G401.6 (cell line): ENCODE results near the gene SLC1A4.

Source experiments
- FAIRE-seq: peaks from 2 replicates; lab custom pipeline; 2012; peaks lifted over from hg19 to GRCh38; lab: Jason Lieb, UNC

The SLC1A4 gene

DNA sequence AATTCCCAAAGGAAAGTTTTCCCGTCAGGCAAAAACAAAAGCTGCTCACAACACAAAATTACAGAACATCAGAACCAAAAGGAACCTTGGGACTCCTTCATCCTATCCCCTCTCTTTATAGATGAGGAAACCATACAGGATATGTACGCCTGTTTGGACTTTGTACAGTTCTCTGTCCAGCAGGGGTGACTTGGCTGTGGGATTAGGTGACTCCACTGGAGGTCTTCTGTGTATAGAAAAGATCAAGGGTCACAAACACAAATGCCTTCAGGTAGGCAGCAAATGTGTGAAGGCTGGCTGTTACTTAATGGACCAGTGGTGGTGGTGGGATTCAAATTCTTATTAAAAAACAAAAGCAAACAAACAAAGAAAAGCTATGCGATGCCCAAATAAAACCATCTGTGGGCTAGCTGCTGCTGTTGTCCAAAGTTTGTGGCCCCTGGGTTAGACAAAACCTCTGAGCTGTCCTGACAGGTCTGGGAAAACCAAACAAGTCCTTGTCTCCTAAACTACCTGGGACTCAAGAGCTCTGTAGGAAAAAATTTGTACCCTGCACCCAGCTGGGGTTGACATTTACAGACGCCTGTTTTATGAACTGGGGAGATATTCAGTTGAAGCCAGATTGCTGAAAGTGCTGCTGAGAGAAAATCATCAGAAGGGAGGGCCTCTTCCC, 65.7 kb downstream of the SLC1A4 start:
- FAIRE-seq: no peak

DNA sequence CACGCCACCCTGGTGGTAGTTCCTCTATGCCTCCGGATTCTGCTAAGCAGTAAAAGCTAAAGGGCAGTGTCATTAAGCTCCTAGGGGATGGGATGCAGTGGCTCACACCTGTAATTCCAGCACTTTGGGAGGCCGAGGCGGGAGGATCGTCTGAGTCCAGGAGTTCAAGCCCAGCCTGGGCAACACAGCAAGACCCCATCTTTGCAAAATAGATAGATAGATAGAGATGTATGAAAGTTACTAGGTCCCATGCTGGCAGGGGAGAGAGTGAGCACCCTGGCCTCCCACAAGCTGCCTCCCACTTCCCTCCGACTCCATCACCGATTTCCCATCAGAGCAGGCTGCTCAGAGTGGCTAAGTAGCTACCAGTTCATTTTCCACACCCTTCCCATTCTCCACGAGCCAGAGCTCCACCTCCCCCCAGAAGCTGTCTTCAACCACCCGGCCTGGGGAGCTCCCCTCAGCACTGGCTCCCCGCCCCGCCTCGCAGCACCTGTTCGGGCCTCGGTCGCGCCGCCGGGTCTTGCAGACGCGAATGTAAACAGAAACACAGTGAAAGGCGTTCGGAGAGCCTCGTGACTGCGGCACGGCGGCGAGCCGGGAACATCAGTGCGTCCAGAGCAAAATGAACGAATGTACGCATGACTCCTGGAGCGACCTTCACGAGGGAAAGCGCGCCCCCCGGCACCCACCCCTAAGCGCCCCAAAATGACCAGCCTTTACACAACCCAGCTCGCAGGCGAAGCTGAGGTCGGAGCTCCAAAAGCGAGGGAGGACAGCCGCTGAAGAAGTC, 66.4 kb downstream of the SLC1A4 start:
- FAIRE-seq: no peak

DNA sequence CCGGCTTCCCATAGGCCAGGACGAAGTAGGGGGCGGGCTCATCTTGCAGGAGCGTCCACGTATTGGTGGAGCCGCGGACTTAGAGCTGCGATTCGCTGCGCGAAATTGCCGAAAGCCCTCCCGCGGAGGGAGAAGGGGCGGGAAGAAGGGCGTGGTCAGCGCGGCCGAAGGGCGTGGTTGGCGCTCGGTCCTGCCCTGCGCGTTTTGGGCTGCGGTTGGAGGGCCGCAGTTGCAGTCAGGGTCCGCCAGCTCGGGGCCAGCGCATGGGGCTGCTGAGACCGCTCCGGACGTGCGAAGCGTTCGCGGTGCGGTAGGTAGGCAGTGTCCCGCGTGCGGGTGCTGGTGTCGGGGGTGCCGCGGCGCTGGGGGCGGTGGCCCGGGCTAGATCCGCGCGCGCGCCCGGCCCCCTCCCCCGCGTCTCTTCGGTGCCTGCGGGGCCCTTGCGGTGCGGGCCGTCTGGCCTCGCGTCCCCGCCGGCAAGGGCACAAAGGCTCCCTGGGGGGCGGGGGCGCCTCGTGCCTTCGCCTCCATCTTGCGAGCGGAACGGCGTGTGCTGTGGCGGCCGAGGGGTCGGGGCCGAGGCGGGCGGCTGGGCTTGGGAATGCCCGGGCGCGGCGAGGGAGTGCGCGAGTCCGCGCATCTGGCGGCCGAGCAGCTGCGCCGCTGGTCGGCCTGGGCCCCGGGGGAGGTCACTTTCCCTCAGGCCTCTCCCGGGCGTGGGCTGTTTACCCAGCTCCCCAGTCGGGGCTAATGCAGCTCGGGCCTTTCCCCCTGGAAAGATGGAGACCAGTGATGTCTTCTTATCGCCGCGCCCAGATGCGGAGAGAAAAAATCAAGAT, 67.2 kb downstream of the SLC1A4 start, which contains the start of gene CEP68:
TSS of gene CEP68 (plus strand) at position 202 of the 839 bp plus-strand sequence. CDS start 13,029 bp downstream, outside the sequence.
- peak; percentile 97 for FAIRE-seq

DNA sequence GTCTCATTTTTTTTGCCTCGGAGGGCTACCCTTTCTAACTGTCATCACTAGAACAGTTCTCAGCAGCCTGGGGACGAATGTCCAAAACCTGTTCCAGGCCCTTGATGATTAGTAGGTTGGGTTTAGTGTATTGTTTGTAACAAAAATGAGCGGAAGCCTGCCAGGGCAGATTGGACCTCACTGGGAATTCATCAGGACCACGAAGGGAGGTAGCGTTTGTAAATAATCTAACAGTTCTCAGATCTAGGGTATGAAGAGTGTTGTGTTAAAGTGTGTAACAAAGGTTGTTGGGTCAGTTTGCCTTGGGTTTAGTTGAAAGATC, 67.8 kb downstream of the SLC1A4 start:
- FAIRE-seq: no peak

DNA sequence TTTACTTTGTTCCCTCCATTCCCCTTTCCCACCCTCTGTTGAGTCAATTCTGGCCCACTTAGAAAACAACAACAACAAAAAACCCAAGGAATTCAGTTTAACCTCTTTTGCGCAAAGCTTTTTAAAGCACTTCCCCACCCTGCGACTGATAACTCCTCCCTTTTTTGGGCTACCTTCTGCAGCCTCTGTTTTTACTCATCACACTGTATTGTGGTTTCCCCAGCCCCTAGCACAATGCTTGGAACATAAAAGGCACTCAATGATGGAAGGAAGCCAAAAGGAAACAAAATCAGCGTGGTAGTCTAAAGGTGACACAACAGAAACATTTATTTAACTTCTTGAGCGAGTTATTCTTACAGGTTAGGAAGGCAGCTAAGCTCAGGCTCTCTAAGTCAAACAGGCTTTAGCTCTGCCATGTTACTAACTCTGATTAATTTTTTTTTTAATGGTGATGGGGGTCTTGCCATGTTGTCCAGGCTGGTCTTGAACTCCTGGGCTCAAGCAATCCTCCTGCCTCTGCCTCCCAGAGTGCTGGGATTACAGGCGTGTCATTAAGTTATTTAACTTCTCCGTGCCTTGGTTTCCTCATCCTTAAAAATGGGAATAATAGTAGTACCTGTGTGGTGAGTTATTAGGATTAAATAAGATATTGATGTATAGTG, 68.3 kb downstream of the SLC1A4 start:
- FAIRE-seq: no peak

DNA sequence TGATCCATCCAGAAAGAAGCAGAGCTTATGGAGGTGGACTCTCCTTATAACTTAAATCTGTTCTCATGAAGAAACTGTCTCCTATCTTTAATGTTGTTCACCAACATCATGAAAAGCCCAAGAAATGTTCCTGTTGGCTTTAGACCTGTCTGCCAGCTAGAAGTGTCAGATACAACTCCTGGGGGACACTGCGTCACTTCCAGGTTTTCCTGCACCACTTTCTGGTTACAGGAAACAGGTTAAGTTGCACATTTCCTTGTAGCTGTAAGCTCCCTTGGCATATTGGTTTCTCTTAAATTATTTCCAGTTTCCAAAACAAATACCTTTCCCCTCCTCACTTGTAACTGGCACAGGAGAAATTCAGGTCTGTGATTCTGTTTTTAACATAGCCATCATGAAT, 69.9 kb downstream of the SLC1A4 start:
- FAIRE-seq: no peak

DNA sequence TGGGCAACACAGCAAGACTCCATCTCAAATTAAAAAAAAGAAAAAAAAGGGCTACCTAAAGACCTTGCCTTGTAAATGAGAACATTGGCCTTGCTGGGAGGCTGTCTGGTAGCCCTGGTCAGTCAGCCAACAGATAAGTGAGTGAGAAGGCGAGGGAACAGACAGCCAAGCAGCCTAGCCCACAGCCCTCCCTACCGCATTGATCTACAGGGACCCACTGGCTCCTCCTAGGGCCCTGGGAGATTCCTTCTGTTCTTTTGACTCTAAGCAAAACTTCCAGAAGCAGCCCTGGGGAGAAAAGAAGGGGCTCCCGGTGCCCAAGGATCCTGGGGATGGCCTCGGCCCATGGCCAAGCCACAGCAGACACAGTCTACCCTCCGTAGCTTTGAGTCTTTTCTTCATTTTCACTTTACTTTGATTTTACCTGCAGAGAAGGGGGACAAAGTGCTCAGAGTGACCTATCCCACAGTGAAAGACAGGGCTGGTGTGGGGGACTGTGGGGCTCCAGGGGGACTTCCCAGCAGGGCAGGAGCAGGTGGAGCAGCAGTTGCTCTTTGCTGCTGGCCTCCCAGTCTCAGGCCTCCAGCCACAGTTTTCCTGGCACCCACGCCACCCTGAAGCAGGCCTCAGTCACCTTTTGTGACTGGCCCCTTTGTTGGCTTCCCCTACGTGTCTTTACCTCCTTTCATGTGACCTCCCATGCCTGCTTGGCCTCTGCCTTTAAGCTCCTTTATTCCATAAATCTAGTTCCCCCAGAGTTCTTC, 72.1 kb downstream of the SLC1A4 start:
- no peak for FAIRE-seq

DNA sequence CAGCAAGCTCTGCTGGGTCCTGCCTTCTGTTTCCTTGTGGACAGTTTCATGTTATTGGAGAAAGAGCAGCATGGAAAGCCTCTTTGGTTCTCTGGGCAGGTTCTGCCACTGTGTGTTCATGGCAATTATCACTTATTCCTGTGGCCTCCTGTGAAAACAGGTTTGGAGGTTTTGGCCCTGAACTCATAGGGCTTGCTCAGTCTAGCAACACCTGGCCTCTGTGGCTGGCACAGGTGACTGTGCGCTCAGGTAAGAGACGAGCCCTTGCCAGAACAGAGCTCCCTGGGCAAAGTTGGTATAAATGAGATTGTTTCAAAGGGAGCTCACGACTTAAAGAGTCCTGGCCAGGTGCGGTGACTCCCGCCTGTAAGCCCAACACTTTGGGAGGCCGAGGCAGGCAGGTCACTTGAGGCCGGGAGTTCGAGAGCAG, 72.7 kb downstream of the SLC1A4 start:
- FAIRE-seq: no peak

DNA sequence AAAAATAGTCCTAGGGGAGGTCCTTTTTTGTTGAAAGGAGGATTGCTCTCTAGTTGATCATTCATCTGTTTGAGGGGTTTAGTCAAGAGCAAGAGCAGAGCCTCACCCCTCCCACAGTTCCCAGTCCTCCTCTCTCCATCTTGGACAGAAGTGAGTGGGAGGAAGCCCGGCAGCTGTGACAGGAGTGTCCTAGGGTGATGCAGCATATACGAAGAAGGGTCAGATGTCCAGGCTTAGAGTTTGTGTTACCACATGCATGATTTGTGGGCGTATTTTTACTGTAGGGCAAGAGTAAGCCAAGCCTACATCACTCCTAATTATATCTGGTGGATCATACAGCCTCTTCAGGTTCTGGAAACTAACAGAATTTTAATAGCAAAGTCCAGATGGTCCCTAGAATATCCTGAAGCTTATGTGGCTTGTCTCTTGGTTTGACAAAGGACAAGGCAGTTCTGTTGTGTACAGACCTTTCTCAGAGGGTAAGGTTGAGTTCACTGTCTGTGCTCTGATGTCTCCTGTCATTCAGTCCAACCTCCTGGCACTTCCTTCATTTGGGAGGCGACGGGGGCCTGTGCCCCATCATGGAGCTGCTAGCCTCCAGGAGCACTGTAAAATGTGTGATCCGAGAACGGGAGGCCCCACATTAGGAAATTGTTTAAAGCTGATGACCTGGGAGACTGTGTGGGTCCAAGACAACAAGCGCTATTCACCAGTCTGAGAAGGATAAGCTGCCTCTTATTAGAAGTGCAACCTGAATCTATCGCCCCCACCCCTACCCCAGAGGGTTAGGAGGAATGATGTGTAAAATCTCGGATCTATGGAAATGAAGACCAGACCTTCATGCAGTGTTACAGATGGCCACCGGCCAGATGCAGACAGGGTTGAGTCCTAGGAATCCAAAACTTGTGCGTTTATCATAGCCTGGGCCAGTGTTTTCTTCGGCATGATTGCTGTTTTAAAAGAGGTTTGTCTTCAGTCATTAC, 73.9 kb downstream of the SLC1A4 start:
- FAIRE-seq: no peak

DNA sequence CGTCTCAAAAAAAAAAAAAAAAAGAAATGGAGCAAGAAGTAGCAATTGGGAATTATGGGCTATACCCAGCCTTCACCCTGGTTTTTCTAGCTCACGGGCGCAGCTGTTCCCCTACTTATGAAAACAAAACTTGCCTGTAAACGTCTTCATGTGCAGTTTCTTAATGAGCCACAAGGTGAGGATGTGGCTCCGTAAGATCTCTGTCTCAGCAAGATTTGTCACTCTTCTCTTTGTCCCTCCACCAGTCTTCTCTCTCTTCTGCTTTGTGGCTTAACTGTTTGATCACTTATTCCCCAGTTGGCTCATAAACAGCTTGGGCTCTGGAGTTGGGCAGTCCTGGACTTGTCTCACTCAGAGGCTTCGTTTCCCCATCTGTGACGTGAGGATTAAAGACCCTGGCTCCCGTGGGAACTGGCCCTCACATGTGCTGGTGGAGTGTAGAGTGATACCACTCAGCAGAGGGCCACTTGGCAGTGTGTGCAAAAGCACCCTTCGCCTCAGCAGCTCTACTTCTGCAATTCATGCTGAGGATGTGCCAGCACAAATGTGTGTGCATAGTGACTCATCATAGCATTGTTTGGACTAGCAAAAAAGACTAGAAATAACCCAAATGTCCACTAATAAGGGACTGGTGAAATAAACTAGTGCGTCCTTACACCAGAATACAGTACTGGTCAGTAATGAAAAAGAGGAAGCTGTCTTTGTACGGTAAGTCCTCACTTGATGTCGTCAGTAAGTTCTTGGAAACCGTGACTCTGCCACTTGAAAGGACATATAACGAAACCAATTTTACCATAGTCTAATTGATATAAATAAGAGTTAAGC, 75.7 kb downstream of the SLC1A4 start:
- no peak for FAIRE-seq

DNA sequence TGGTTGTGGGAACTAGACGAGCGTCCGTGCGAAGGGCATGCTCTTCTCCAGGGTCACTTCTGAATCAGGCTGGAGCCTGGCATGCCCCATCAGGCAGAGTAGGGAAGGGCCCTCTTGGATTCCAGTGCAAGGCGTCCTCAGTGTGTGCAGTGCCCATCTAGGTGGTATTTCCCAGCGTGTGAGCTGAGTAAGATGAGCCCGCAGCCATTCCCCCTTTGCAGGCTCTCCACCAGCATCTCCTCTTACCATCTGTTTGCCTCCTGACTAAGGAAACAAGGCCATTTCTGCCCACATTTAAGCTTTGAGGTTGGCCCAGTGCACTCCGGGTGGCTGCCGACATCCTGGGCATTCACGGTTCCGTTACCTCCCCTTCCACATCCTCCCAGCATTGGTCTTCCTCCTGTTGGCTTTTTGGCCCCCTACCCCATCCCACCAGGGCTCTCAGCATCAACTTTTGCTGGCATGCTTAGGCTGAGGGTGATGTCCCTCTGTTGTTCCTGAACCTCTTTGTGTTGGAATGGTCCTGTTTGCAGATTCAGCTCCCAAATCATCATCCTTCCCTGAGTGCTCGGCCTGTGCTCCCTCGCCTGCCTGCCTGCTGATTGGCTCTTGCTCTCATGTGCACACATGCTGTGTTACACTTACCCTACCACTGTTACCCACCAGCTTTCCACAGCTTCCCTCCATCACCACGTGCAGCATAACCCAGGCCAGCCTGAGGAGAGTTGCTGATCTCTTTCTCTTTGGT, 78.8 kb downstream of the SLC1A4 start:
- FAIRE-seq: no peak

DNA sequence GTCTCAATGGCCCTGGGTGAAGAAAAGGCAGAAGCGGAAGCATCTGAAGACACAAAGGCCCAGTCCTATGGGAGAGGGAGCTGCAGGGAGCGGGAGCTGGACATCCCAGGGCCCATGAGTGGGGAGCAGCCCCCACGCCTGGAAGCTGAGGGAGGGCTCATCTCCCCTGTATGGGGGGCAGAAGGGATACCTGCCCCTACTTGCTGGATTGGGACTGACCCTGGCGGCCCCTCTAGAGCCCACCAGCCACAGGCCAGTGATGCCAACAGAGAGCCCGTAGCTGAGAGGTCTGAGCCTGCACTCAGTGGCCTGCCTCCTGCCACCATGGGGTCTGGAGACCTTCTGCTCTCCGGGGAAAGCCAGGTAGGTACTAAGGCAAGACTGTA, 80.2 kb downstream of the SLC1A4 start:
- FAIRE-seq: no peak

DNA sequence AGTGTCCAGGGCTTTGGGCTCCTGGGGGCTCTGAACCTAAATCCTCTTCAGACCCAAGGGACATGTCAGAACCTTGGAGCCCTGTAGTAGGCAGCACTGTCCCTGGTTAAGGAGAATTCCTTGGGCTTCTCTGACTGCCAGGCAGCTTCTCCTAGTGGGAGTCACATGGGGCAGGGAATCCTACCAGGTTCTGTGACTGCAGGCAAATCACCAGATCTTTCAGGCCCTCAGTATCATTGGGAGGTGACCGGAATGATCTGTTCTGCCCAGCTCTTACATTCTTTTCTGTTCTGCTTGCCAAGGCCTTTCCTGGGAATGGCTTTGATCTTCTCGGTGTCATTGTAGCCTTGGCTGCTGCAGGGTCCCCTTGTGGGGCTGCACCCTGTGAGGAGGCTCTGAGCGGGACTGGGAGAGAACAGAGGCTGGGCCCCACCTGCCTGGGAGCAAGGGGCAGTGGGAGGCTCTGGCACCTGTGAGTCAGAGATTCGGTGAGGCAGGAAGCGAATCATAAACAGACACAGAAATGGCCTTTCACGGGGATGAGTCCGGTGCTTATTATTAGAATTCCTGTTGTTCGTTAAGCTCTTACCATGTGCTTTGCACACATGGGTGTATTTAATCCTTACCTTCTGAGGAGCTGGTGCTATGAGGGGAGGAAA, 81.1 kb downstream of the SLC1A4 start:
- no peak for FAIRE-seq

DNA sequence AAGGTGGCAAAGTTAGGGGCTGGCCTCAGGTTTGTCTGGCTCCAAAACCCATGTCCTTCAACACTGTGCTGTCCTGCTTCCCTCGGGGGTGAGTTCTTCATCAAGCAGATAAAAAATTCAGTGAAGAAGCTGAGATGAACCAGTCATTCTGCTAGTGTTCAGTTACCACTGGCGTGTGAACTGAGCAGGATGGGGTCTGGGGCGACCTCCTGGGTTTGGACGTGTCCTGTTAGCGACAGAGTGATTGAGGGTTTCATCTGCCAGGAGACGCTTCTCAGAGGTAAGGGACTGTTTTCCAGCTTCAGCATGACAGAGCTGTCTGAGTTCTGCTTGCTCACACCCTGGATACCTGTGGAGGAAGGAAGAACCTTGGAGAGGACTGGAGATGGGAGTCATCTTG, 81.7 kb downstream of the SLC1A4 start:
- no peak for FAIRE-seq

DNA sequence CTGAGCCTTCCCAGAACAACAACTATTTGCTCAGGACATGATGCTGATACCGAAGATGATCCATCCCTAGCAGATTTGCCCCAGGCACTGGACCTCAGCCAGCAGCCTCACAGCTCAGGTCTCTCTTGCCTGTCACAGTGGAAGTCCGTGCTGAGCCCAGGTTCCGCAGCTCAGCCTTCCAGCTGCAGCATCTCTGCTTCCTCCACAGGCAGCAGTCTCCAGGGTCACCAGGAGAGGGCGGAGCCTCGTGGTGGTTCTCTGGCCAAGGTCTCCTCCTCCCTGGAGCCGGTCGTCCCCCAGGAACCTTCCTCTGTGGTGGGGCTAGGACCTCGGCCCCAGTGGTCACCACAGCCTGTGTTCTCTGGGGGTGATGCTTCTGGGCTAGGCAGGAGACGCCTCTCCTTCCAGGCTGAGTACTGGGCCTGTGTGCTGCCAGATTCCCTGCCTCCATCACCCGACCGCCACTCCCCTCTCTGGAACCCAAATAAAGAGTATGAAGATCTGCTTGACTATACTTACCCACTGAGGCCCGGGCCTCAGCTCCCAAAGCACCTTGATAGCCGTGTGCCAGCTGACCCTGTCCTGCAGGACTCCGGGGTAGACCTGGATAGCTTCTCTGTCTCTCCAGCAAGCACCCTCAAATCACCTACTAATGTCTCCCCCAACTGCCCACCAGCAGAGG, 82.4 kb downstream of the SLC1A4 start:
- no peak for FAIRE-seq

DNA sequence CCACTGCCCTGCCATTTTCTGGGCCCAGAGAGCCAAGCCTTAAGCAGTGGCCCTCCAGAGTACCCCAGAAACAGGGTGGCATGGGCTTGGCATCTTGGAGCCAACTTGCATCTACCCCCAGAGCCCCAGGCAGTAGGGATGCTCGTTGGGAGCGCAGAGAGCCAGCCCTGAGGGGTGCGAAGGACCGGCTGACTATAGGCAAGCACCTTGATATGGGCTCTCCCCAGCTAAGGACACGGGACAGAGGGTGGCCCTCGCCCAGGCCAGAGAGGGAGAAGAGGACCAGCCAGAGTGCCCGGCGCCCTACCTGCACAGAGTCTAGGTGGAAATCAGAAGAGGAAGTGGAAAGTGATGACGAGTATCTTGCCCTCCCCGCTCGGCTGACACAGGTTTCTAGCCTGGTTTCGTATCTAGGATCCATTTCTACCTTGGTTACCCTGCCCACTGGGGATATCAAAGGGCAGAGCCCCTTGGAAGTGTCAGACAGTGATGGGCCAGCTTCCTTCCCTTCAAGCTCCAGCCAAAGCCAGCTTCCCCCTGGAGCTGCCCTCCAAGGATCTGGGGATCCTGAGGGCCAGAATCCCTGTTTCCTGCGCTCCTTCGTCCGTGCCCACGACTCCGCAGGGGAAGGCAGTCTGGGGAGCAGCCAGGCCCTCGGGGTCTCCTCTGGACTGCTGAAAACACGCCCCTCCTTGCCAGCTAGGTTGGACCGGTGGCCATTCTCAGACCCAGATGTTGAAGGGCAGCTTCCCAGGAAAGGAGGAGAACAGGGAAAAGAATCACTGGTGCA, 83.2 kb downstream of the SLC1A4 start:
- FAIRE-seq: no peak
